Measurements from ENCODE around the gene IGFN1.

The IGFN1 gene

DNA sequence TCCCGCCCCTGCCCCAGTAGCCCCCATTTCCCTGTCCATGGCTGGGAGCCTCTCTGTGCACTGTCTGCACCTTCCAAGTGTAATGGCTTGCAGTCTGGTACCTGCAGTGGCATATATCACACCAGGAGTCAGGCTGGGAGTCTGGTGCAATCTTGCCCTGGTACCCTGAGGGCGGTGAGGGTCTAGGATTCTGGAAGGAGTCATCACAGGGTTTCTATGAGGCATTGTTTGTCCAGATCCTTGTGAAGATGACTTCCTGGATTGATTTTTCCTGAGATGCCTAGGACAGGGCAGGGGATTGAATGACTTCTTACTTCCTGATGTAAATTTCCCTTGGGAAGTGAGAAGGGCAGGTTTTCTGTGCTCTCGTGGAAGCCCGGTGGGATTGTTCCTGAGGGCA is 86.8 kb downstream of the IGFN1 start:
- no peaks in the 10 kb centered on the region for H3K9me3 ChIP-seq
- H3K36me3 ChIP-seq = no peaks in the 10 kb centered on the region
- H3K4me3 ChIP-seq (ENCODE audit: low read depth in 1 of 2, low read length in 1 of 2) = no peak overlapping the region
- no peak overlapping the region for H3K27ac ChIP-seq
- no peaks in the 10 kb centered on the region for H3K4me1 ChIP-seq (ENCODE audit: control insufficient read depth in 1 of 2, insufficient read depth in 1 of 2, low read depth in 1 of 2, low read length in 1 of 2)
- TF ChIP-seq, protein P1, sequence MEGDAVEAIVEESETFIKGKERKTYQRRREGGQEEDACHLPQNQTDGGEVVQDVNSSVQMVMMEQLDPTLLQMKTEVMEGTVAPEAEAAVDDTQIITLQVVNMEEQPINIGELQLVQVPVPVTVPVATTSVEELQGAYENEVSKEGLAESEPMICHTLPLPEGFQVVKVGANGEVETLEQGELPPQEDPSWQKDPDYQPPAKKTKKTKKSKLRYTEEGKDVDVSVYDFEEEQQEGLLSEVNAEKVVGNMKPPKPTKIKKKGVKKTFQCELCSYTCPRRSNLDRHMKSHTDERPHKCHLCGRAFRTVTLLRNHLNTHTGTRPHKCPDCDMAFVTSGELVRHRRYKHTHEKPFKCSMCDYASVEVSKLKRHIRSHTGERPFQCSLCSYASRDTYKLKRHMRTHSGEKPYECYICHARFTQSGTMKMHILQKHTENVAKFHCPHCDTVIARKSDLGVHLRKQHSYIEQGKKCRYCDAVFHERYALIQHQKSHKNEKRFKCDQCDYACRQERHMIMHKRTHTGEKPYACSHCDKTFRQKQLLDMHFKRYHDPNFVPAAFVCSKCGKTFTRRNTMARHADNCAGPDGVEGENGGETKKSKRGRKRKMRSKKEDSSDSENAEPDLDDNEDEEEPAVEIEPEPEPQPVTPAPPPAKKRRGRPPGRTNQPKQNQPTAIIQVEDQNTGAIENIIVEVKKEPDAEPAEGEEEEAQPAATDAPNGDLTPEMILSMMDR (IDR thresholded peaks at IDR 0.05) = no peak
- H3K27me3 ChIP-seq = peaks cover 44% of the 10 kb centered on the region
